NAMALWA (cell line): ENCODE measurements around the gene KISS1R.
"Not testable (repeated sequence)": the region's sequence is repeated elsewhere in the genome, so short reads cannot be mapped to it uniquely, and the experiment has no call there.

Experiments used
- DNase-seq: peaks from one replicate; pipeline ENCODE4 v3.0.0-alpha.2; 2015; ENCODE audit warnings: low spot score

The KISS1R gene

GRCh38 chr19:882871-883497 lies 34.1 kb upstream of the KISS1R start:
- no peak for DNase-seq

- DNase-seq: no peak
Measured at GRCh38 chr19:883661-884211, 33.4 kb upstream of the KISS1R start.

- DNase-seq: no peak
Measured at GRCh38 chr19:884420-885211, 32.5 kb upstream of the KISS1R start.

- no peak for DNase-seq
Measured at GRCh38 chr19:885536-886224, 31.5 kb upstream of the KISS1R start.

- DNase-seq: no peak
Measured at GRCh38 chr19:887072-887471, 30.1 kb upstream of the KISS1R start.

GRCh38 chr19:887599-887998 lies 29.5 kb upstream of the KISS1R start:
- DNase-seq: no peak

- DNase-seq: no peak
Measured at GRCh38 chr19:888581-889385, 28.4 kb upstream of the KISS1R start.

GRCh38 chr19:889662-890295 lies 27.4 kb upstream of the KISS1R start:
- DNase-seq: no peak

GRCh38 chr19:890831-891230 lies 26.3 kb upstream of the KISS1R start:
- no peak for DNase-seq

- DNase-seq: not testable (repeated sequence)
Measured at GRCh38 chr19:891421-892200, 25.5 kb upstream of the KISS1R start.

GRCh38 chr19:892243-892893 lies 24.8 kb upstream of the KISS1R start:
- DNase-seq: peak; percentile 51

- peak; percentile 95 for DNase-seq
Measured at GRCh38 chr19:892894-893689, 24.0 kb upstream of the KISS1R start, which contains the start of the genes MED16 and RNU6-9. MED16 (minus strand) TSS chr19:893187; CDS start chr19:891131, 2,056 bp downstream. RNU6-9 (plus strand) TSS chr19:893484.

- no peak for DNase-seq
Measured at GRCh38 chr19:896434-896833, 20.7 kb upstream of the KISS1R start.

GRCh38 chr19:896999-897398 lies 20.1 kb upstream of the KISS1R start:
- no peak for DNase-seq

- DNase-seq: no peak
Measured at GRCh38 chr19:897442-898039, 19.6 kb upstream of the KISS1R start.

- DNase-seq: peak; percentile 77
Measured at GRCh38 chr19:898663-899062, 18.5 kb upstream of the KISS1R start.

- no peak for DNase-seq
Measured at GRCh38 chr19:899336-900042, 17.6 kb upstream of the KISS1R start.

GRCh38 chr19:900043-900301 lies 17.2 kb upstream of the KISS1R start:
- DNase-seq: no peak
